HG02678 (cell line): Measurements from ENCODE around the gene UBL4A.

ENCODE experiments used
- ATAC-seq: cut with Tn5 transposase; IDR thresholded peaks from one replicate; pipeline ENCODE4 v1.9.1; 2021; ENCODE audit warnings: mild to moderate bottlenecking, moderate library complexity; ENCODE audit not compliant: unreplicated experiment

Gene UBL4A

DNA sequence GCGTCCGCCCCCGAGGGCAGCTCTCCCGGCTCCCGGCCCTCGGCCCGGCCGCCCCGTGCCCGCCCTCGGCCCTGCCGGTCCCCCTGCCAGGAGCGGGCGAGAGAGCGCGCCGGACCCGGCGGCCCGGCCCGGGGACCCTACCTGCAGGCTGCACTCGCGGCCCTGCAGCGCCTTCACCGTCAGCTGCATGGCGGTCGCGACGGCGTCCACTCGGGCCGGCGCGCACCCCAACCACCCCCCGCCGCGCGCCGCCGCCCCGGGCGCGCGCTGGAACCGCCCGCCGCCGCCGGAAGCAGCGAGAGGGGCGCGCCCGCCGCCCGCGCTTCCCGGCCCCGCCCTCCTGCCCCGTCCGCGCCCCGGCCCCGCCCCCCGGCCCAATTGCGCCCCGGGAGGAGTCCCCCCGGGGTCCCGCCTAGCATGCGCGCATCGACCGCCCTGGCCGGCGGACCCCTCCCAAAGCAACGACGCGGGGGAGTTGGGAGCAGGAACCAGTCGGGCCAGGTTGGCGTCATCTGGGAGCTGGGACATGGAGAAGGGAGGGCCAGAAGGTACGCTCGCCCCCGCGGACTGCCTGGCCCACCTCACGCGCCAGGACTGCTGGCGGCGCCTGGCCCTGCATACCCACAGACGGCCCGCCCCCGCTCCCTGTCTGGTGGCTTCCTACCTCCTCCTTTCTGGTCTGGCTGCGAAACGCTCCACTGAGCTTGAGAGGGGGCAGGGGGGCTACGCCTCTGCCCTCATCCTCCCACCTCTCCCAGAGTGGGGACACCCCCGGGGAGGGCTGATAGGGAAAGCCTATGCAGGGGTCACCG is at the start of gene UBL4A:
Gene UBL4A (minus strand): TSS at position 220 of the 812 bp plus-strand sequence. CDS start 31 bp downstream, at position 189.
- no peak for ATAC-seq

DNA sequence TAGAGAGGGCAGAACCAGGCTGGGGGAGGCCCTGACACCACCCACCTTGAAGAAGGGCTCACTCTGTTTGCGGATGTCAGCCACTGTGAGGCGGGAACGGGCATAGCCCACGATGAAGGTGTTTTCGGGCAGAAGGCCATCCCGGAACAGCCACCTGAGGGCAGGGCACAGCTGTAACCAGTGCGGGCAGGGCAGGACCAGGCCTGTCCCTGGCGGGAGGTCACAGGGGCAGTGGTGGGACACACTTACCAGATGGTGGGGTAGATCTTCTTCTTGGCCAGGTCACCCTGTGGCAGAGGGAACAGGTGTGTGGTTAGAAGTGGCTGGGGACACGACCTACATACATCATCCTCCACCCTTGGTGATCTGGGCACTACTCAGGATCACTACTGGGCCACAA is 49.5 kb upstream of the UBL4A start:
- no peak for ATAC-seq

- peak; percentile 84 for ATAC-seq
Measured at GRCh38 chrX:154534526-154535322, 48.3 kb upstream of the UBL4A start.

DNA sequence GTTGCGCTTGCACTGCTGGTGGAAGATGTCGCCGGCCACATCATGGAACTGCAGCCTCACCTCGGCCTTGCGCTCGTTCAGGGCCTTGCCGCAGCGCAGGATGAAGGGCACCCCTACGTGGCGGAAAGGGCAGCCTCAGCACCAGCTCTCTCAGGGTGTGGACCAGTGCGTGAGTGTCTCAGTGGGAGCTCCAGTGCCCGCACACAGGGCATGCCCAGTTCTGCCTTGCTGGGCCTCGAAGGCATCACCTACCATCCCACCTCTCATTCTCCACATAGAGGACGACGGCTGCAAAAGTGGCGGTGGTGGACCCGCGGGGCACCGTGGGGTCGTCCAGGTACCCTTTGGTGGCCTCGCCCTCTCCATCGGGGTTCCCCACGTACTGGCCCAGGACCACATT is 46.3 kb upstream of the UBL4A start:
- no peak for ATAC-seq

DNA sequence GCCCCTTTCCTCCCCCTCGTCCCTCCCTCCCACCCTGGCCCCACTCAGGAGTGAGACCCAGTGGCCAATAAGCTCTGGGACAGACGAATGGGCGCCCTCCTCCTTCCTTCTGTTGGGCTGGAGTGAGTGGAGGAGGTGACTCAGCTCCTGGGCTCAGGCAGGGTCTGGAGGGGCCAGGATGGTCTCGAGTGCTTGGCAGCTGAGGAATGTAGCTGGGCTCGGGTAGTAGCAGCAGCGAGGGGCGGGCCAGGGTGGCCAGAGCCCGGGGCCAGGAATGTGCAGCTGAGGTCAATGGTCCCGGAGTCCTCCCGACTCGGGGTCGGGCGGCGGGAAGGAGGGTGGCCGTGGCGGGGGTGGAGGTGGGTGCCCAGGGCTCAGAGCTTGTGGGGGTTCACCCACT is 45.2 kb upstream of the UBL4A start:
- ATAC-seq, result no peak

DNA sequence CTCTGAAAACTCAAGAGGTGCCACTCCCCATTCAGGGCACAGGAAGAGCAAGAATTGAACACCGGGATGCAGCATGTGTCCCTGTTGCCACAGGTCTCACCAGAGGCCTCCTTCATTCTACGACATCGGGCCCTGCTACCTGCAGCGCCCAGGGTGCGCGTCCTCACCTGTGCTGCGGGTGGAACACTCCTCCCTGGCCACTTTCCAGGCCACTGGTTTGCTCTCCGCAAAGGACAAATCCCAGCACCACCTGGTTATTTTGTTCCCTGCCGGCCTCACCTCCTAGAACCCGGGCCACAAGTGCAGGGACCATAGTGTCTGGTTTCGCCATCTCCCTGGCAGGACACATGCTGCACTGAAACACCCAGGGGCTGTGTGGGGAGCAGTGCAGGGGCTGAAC is 43.9 kb upstream of the UBL4A start:
- no peak for ATAC-seq

DNA sequence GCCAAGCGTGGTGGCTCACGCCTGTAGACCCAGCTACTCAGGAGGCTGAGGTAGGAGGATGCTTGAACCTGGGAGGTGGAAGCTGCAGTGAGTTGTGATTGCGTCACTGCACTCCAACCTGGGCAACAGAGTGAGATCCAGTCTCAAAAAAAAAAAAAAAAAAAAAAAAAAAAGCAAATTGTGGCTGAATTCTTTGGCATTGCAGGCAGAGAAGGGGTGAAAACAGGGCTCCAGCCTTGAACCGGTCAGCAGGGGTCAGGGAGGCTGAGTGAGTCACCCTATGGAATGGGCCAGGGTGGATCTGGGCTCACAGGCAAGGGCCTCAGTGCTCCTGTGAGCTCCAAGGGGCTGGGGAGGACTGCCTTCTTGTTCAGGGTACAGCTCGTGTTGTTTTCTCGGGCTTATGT is 42.8 kb upstream of the UBL4A start:
- ATAC-seq, result no peak

DNA sequence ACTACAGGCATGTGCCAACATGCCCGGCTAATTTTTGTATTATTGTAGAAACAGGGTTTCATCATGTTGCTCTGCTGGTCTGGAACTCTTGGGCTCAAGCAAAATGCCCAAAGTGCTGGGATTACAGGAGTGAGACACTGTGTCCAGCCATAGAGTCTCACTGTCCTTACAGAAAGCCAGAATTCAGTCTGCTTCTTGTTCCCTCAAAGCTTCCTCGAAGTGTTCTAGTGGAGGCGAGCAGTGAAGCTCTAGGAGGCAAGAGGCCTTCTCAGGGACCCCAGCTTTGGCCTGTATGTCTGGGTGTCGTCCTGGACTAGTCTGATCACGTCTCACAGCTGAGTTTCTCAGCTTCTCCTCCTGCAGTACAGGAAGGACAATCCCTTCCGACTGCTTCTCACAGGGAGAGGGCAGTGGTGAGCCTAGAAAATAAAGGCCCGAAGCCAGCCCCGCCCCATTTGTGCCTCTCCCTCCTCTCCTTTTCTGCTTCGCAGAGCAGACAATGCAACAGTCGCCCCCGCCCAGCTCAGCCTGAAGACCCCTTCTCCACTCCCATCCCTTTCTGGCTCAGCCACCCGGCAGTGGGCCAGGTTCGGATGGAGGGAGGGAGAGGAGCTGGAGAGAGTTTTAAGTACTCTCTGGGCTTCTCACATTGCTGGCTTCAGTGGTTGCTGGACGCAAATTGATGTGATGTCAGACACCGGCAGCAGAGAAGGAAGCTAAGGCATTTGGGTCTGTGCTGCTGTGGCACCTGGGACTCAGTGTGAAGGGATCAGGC is 40.7 kb upstream of the UBL4A start:
- ATAC-seq, result peak; percentile 76

- ATAC-seq, result no peak
Measured at GRCh38 chrX:154525606-154526490, 39.4 kb upstream of the UBL4A start.

GRCh38 chrX:154519389-154519788 is 33.0 kb upstream of the UBL4A start:
- ATAC-seq, result no peak

GRCh38 chrX:154517101-154517781 is 30.8 kb upstream of the UBL4A start:
- no peak for ATAC-seq

- peak; percentile 13 for ATAC-seq
Measured at GRCh38 chrX:154516656-154517100, 30.3 kb upstream of the UBL4A start.

DNA sequence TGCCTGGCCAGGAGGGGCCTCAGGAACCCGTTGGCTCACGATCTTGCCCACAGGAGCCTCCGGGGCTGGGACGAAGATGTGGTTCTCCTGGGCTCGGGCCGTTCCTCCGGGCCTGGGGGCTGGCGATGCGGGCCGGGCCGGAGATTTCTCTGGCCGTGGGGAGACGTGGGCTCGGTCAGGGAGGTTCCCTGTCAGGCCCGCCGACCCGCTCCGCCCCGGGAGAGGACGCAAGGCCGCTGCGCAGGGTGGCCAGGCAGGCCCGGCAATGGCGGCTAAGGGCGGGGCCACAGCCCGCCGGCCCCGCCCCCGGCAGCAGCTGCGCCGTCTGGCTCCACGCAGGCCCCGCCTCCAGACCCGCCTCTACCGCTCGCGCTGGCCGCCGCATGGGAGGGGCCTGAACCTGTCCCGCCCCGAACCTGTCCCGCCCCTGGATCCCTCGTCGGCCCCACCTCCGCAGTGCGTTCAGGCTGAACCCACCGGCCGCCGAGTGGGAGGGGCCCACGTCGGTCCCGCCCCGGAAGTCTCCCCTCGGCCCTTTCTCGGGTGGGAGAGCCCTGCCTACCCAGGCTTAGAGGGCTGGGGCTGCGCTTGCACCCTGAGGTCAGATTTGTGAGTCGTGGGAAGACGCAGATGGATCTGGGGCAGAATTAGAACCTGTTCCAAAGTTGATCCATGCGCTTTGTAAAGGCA is 29.7 kb upstream of the UBL4A start, which contains the start of gene FAM3A:
Gene FAM3A (minus strand): TSS at position 267 of the 690 bp plus-strand sequence. CDS start 460 bp downstream, outside the sequence.
- ATAC-seq, result peak; percentile 91

DNA sequence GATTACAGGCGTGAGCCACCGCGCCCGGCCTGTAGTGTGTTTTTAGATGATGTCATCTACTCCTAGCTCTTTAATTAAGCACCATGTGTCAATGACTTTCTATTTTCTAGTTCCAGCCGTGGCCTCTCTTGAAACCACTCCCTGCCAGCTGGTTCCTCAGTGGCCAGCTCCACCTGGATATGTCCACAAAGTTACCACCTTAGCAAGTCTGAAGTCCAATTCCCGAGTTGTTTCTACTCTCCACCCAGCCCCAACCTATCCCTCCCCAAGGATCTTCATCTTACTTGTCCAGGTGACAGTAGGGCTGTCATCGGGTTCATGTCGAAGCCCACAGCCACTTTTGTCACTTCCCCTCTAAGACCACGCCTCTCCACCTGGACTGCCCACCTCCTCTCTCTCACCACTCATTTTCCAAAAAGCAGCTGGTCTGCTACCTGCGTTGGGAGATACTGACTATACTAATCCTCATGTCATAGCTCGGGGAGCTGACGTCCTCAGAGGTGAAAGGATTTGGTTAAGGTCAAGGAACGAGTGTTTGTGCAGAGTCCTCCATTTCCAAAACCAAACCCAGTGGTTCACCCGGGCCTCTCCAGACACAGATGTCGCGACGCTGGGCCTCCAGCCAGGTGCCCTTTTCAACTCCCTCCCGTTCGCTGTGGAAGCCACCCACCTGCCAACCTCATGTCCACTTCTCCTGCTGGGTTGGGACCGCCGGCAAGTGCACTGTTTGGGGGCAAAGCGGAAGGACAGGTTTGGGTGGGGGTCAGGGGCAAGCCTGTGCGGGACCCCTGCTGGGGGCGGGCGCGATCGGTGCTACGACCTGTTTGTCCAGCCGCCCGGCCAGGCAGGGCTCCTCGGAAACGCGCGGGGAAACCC is 28.9 kb upstream of the UBL4A start:
- ATAC-seq, result no peak

DNA sequence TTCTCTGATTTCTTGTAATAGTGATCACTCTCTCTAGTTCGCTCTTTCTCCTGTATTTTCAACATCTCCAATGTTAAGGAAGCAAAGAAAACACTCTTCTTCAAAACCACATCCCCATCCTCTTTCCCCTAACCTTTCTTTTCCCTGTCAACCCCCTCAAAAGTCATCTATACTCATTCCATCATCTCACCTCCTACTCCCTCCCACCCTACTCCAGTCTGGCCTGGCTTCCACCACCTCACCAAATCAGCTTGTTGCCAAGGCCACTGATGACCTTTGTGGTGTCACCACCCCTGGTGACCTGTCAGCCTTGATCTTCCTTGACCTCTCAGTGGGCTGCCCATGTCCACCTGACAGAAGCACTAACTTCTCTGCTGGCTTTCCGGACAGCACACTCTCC is 27.3 kb upstream of the UBL4A start:
- ATAC-seq, result no peak

GRCh38 chrX:154512879-154513553 is 26.6 kb upstream of the UBL4A start:
- ATAC-seq, result no peak

- no peak for ATAC-seq
Measured at GRCh38 chrX:154511761-154512160, 25.3 kb upstream of the UBL4A start.
